Activated CD8-positive, alpha-beta memory T cell treated with anti-CD3 and anti-CD28 coated beads, Interleukin-2, amount 50 U/mL, for 24 hours (primary cell): ENCODE measurements around the gene IDS.

Experiments used
- DNase-seq: peaks from one replicate; pipeline ENCODE4 v3.0.0-alpha.2; 2020; ENCODE audit errors: extremely low read depth

The IDS gene

GRCh38 chrX:149456476-149457245 is 48.4 kb downstream of the IDS start:
- DNase-seq, result no peak

DNA sequence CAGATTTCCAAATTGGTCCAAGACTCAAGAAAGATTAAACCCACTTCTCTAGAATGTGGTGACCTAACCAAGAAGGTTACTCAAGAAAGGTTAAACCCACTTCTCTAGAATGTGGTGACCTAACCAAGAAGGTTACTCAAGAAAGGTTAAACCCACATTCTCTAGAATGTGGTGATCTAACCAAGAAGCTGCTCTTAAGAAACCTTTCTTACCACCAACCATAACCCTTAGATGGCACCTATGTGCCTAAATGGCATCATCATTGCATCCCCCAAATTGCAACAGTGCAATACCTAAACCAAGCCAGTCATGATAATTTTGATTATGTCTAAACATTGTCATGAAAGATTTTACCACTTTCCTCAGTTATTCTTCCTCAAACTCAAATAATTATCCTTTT is 49.2 kb downstream of the IDS start:
- DNase-seq, result no peak

GRCh38 chrX:149453906-149454822 is 50.9 kb downstream of the IDS start:
- DNase-seq, result no peak

DNA sequence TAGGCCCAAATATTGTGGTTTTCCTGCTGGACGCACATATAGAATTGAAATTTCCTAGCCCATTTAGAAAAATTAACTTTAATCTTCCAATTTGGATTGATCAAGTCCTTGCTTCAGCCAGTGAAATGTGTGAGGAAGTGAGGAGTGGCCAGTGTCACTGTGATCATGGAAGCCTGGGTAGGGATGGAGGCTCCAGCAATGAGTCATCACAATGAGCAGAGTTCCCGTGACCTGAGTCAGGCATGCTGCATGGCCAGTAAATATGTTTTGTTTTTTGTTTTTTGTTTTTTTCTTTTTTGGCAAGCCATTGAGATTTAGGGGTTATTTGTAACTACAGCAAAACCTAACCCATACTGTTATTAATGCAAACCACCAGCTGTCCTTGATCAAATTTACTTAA is 52.1 kb downstream of the IDS start:
- no peak for DNase-seq

DNA sequence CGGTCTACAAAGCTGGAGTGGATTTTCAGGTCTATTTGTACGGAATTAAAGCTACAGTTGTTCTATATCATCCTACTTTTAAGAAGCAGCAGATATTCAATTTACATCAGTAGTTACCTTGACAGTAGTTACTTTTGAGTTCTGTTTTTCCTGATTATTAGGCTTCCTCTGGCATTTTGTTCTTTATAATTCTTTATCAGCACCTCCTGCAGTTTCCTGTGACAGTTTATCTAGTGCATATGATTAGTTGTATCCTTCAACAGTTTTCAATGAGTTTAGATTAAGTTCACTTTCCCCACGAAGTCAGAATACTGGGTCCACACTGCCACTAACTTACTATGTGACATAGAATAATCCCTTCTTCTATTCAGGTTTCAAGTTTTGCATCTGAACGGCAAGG is 71.7 kb downstream of the IDS start:
- DNase-seq, result no peak

GRCh38 chrX:149433051-149433450 is 72.1 kb downstream of the IDS start:
- DNase-seq, result no peak
